GM21737 (cell line): Measurements from ENCODE around the gene ARHGAP28.

Experiments
- ATAC-seq: cut with Tn5 transposase; IDR thresholded peaks from one replicate; pipeline ENCODE4 v1.9.1; 2021; ENCODE audit warnings: mild to moderate bottlenecking, moderate library complexity; ENCODE audit not compliant: unreplicated experiment

The ARHGAP28 gene

DNA sequence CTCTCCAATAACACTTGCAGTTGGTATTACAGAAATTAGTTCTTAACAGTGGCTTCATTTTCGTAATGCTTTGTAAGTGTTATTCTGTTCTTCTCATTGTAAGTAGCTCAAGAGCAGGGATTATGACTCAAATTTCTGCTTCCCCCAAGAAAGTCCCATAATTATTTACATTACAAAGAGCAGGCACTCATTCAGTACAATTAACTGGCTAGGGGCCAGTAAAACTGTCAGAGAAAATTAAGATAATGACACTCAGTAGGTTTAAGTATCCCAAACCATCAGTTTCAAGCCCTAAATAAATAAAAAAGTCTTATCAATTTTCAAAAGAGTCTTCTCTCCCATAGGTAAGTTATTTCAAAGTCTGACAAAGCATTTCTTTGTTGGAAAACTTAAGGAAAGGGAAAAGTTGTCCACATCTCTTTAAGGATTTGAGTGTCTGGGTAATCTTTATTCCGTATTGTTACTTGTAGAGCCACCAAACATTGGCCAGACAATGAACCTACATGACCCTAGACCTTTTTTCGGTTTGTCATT lies 137.1 kb downstream of the ARHGAP28 start:
- ATAC-seq: no peak

GRCh38 chr18:6868033-6868432 lies 138.5 kb downstream of the ARHGAP28 start:
- ATAC-seq: no peak

DNA sequence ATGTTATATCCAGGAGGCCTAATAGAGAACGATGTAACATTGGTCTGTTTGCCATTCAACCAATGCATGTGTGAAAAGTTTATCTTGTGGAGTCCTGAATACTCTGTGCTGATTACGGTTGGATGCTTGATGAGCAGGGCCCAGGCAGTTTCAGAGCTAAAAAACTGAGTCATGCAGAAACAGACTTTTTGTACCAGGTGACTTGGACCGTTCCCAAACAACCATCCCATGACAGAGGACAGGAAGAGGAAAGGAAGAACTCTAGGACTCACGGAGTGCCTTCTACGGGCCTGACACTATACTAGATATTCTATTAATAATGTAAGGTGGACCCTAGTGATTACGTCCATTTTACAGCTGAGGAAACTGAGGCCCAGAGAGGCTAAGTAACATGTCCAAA lies 142.1 kb downstream of the ARHGAP28 start:
- no peak for ATAC-seq

DNA sequence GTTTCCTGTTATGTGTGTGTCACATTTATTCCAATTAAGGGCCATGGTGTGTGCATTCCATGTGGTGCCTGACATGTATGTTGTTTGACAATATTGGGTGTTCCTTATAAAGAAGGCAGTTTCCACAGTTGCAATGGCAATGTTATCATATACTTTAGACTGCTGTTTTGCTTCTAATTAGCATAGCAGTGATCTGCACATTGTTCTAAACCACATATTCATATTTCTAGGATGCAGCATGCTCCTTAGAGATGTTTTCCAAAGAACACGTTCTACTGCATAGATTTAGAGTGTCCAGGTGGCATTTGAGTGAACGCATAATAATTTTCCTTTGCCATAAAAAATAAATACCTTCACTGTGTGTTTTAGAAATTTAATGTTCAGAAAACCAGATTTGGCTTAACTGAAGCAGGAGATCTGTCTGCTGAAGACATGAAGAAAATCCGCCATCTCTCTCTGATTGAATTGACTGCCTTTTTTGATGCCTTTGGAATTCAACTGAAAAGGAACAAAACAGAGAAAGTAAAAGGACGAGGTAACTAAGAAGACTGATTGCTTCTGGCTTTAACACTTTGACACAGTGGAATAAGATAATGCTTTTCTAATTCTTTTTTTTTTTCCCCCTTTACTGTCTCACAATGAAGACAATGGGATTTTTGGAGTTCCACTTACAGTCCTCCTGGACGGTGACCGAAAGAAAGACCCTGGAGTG lies 143.7 kb downstream of the ARHGAP28 start:
- no peak for ATAC-seq

DNA sequence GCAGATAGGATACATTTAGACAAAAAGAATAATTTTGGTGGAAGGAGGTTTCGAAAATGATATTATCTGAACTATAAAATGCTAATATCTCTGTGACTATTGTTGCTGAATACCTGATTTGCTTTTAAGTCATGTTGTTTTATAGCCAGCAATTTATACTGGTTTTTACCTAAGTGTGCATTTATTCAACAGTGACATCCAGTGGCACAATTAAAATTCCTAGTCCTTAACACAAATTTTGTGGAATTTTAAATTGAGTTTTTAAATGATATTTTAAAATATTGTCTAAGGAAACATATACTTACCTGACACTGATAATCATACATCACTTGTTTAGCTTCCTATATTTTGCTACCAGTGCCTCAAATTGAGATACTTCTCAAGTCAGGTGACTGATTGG lies 144.8 kb downstream of the ARHGAP28 start:
- no peak for ATAC-seq

DNA sequence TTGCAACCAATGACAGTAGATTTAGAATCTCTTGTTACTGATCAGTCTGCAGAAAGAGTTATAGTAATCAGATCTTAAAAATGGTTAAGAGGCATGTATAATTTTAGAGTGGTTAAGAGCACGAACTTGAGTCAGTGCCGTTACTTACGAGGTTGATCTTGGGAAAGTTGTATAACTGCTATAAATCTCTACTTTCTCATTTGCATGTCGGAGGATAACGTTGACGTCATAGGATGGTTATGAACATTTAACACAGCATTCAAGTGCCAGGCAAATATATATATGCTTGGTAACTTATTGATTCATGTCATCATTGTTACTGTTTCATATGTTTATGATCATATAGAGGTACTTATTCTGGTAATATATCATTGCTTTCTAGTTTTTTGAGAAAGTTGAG lies 146.2 kb downstream of the ARHGAP28 start:
- ATAC-seq: no peak

DNA sequence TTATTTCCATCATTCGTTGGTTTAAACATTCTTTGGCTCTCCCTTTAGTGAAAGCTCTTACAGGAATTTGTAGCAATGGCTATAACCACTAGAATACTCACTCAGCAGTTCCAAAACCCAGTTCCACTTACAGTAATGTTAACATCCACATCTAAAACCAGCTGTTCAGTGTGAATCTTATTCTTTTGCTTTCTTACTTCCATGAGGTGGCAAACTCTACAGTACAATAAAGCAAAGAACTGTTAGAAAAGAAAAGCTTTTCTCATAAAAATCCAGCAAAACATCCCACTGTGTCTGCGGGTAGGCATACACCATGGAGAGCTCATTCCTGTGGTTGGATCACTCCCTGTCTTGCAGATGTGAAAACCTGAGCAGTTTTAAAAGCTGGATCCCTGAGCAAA lies 147.1 kb downstream of the ARHGAP28 start:
- no peak for ATAC-seq

- no peak for ATAC-seq
Measured at GRCh38 chr18:6877288-6877687, 147.8 kb downstream of the ARHGAP28 start.

GRCh38 chr18:6878556-6879297 lies 149.2 kb downstream of the ARHGAP28 start:
- no peak for ATAC-seq

DNA sequence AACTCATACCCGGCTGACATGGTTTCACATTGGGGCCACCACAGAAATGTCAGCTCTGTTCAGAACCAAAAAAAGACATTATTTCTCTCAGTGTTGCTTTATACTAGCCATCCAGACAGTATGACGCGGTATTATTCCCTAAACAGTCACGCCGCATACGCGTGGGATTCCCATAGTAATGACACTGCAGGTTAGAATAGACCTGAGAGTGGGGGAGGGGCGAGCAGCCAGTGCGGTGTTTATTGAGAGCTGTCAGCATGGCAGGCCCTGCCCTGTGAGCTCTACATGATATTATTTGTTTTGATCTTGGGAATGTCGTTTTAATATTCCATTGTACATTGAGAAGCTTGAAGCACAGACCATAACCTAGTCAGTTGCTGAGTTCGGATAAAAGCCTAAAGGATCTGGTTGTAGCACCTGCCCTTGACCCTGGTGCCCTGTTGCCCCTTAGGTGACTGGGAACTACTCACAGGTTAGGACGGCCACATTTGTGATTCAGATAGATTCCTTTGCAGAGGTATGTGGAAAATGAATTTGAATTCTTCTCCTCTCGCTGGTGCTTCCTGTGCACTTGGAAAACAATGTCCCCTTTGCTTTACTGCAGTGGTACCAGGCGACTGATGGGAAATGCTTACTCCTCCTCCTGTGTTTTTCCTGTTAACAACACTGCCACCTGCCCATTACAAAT lies 150.1 kb downstream of the ARHGAP28 start:
- no peak for ATAC-seq

GRCh38 chr18:6881034-6881820 lies 151.7 kb downstream of the ARHGAP28 start:
- no peak for ATAC-seq

DNA sequence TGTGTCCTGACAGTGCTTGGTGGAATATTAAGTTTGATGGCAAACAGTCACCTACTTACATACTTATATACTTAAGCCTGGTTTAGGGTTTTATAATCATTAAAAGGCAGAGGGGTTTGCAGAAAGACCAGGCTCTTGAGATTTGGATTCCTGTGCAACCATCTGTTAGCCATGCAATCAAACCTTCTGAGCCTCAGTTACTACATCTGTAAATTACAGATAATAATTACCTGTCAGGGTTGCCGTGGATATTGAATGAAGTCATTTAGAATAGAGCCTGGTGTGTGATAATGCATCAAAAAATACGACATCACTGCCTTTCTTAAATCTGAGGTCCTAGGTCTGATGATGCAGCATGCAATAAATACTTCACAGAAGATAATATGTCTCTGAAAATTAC lies 152.9 kb downstream of the ARHGAP28 start:
- ATAC-seq: no peak

- ATAC-seq: no peak
Measured at GRCh38 chr18:6885006-6885481, 155.5 kb downstream of the ARHGAP28 start.

DNA sequence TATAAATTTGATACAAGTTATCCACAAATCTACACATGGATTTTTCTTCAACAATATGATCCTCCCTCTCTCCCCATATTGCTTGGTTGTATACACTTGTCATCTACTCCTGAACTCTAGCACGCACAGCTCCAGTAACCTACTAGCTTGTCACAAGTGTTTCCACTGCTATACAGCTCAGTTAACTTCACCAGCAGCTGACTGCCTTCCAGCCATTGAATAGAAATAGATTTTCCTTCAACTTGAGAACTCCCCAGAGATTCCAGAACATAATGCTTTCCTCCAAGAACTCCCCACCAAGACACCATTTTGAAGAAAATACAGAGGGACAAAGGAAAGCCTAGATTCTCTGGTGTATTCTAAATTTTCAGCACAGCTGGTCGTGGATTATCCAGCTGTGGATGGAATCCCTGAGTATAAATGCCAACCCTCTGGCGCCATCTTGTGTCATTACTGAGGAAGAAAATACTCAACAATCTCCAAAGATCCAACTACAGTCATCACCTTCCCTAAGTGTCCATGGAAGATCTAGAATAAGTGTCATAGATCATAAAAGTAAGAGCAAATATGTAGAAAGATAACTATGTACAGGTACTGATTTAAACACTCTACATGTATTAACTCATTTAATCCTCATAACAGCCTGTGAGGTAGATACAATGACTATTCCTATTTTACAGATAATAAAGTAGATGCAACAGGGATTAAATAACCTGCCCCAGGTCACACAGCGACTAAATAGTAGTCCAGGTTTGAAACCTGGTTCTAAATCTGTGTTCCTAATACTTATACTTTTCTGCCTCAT lies 156.7 kb downstream of the ARHGAP28 start:
- ATAC-seq: no peak

- no peak for ATAC-seq
Measured at GRCh38 chr18:6886797-6887330, 157.3 kb downstream of the ARHGAP28 start.

- no peak for ATAC-seq
Measured at GRCh38 chr18:6891788-6892187, 162.3 kb downstream of the ARHGAP28 start.

- ATAC-seq: no peak
Measured at GRCh38 chr18:6901286-6901926, 171.9 kb downstream of the ARHGAP28 start.

GRCh38 chr18:6917072-6917471 lies 187.6 kb downstream of the ARHGAP28 start:
- ATAC-seq: no peak
